GM23338 (cell line): ENCODE data around the gene FBXL17.
"Not testable (repeated sequence)": the region's sequence is repeated elsewhere in the genome, so short reads cannot be mapped to it uniquely, and the experiment has no call there.

Experiments used
- CREB1 ChIP-seq: fragments of 250-450 bp; sonication (Bioruptor Pico); IDR thresholded peaks from 2 replicates; pipeline ENCODE4 v1.5.0; 2020; ENCODE audit warnings: low read depth, mild to moderate bottlenecking, moderate library complexity
- CTCF ChIP-seq, 2 experiments: fragments of 200-600 bp in 1 of 2; sonication (generic) in 1 of 2; conservative IDR thresholded peaks; 2 replicates each; pipeline versions ENCODE4 v1.5.1 to v1.6.1; 2016 to 2017; ENCODE audit warnings: antibody characterized with exemption in 2 of 2, low read depth in 2 of 2, mild to moderate bottlenecking in 2 of 2, moderate library complexity in 1 of 2
- EZH2 ChIP-seq: fragments of 200-600 bp; sonication (generic); IDR thresholded peaks from one replicate; pipeline ENCODE4 v1.8.0; 2017; ENCODE audit warnings: antibody characterized with exemption, mild to moderate bottlenecking, low read depth; ENCODE audit not compliant: unreplicated experiment
- EZH2phosphoT487 ChIP-seq: fragments of 200-600 bp; sonication (generic); IDR thresholded peaks from one replicate; pipeline ENCODE4 v1.8.1; 2018; ENCODE audit warnings: antibody characterized with exemption; ENCODE audit not compliant: unreplicated experiment
- JUNB ChIP-seq: IDR thresholded peaks from one replicate; pipeline ENCODE4 v1.6.1; 2016; ENCODE audit warnings: antibody characterized with exemption; ENCODE audit not compliant: unreplicated experiment
- POLR2AphosphoS5 ChIP-seq: IDR thresholded peaks from 2 replicates; pipeline ENCODE4 v1.6.1; 2016; ENCODE audit warnings: antibody characterized with exemption, low read depth
- ZNF331 ChIP-seq: fragments of 250-450 bp; sonication (Bioruptor Pico); IDR thresholded peaks from 2 replicates; pipeline ENCODE4 v1.5.0; 2020; ENCODE audit warnings: low read depth, mild to moderate bottlenecking, moderate library complexity
- TF ChIP-seq, protein P1 (sequence below): IDR thresholded peaks from one replicate; pipeline ENCODE4 v1.6.1; 2018; ENCODE audit warnings: antibody characterized with exemption; ENCODE audit not compliant: unreplicated experiment
- TF ChIP-seq, protein P2 (sequence below): IDR thresholded peaks from 2 replicates; pipeline ENCODE4 v1.6.1; 2016; ENCODE audit warnings: antibody characterized with exemption

GRCh38 chr5:108152854-108153253, 229.0 kb downstream of the FBXL17 start:
- not testable (repeated sequence) for TF ChIP-seq CTCF (conservative IDR thresholded peaks at IDR 0.05; ENCODE audit: low read depth in 2 of 2); JUNB; EZH2; ZNF331 (CRISPR knock-in tag); CREB1 (CRISPR knock-in tag); EZH2phosphoT487; POLR2AphosphoS5
- TF ChIP-seq, protein P1, sequence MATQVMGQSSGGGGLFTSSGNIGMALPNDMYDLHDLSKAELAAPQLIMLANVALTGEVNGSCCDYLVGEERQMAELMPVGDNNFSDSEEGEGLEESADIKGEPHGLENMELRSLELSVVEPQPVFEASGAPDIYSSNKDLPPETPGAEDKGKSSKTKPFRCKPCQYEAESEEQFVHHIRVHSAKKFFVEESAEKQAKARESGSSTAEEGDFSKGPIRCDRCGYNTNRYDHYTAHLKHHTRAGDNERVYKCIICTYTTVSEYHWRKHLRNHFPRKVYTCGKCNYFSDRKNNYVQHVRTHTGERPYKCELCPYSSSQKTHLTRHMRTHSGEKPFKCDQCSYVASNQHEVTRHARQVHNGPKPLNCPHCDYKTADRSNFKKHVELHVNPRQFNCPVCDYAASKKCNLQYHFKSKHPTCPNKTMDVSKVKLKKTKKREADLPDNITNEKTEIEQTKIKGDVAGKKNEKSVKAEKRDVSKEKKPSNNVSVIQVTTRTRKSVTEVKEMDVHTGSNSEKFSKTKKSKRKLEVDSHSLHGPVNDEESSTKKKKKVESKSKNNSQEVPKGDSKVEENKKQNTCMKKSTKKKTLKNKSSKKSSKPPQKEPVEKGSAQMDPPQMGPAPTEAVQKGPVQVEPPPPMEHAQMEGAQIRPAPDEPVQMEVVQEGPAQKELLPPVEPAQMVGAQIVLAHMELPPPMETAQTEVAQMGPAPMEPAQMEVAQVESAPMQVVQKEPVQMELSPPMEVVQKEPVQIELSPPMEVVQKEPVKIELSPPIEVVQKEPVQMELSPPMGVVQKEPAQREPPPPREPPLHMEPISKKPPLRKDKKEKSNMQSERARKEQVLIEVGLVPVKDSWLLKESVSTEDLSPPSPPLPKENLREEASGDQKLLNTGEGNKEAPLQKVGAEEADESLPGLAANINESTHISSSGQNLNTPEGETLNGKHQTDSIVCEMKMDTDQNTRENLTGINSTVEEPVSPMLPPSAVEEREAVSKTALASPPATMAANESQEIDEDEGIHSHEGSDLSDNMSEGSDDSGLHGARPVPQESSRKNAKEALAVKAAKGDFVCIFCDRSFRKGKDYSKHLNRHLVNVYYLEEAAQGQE, result not testable (repeated sequence)
- TF ChIP-seq, protein P2, sequence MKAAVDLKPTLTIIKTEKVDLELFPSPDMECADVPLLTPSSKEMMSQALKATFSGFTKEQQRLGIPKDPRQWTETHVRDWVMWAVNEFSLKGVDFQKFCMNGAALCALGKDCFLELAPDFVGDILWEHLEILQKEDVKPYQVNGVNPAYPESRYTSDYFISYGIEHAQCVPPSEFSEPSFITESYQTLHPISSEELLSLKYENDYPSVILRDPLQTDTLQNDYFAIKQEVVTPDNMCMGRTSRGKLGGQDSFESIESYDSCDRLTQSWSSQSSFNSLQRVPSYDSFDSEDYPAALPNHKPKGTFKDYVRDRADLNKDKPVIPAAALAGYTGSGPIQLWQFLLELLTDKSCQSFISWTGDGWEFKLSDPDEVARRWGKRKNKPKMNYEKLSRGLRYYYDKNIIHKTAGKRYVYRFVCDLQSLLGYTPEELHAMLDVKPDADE, result not testable (repeated sequence)
